ENCODE measurements around the gene GPR108. TPM values are rescaled to one million over a fixed set of nuclear protein-coding genes. Genes with fewer than 3 reads are reported as not detected.
"Not testable (repeated sequence)": the region's sequence is repeated elsewhere in the genome, so short reads cannot be mapped to it uniquely, and the experiment has no call there.

The GPR108 gene
- total and polyA plus RNA-seq, 2 experiments from 2014 or later: 66.6 to 120 TPM

- Histone ChIP-seq H3K9me3 (ENCODE audit: low read depth) (no peaks in the 10 kb centered on the region), H3K27ac (no peak overlapping the region), H3K4me1 (ENCODE audit: insufficient read depth) (no peaks in the 10 kb centered on the region), H3K9me2 (replicated peaks; ENCODE audit: insufficient read depth) (no peaks in the 10 kb centered on the region), H3K4me3 (no peak overlapping the region), H4K20me1 (ENCODE audit: insufficient read depth, poor library complexity, severe bottlenecking) (no peaks in the 10 kb centered on the region), H2AFZ (no peak overlapping the region), H3K36me3 (replicated peaks; ENCODE audit: insufficient read depth, low read depth) (no peaks in the 10 kb centered on the region), H3K79me2 (no peaks in the 10 kb centered on the region), H3K27me3 (no peaks in the 10 kb centered on the region), H3K4me2 (no peak overlapping the region)
- DNase-seq (ENCODE audit: low spot score): no peak
- WGBS (ENCODE audit: low lambda C conversion rate, missing lambda C conversion rate): 91% methylated on average over 2 of the region's 2 CpGs
- no peak for TF ChIP-seq EZH2phosphoT487 (IDR thresholded peaks at IDR 0.05; ENCODE audit: low read depth, severe bottlenecking, unreplicated experiment)
- no peak for TF ChIP-seq EZH2 (IDR thresholded peaks at IDR 0.05; ENCODE audit: borderline replicate concordance)
- TF ChIP-seq CTCF (IDR thresholded peaks at IDR 0.05; ENCODE audit: poor library complexity): no peak
Observed at GRCh38 chr19:6777434-6777833, 40.1 kb upstream of the GPR108 start.

GRCh38 chr19:6776999-6777398 is 39.6 kb upstream of the GPR108 start:
- H3K4me1 ChIP-seq (ENCODE audit: insufficient read depth): no peaks in the 10 kb centered on the region
- H3K27me3 ChIP-seq: no peaks in the 10 kb centered on the region
- H3K79me2 ChIP-seq: no peaks in the 10 kb centered on the region
- TF ChIP-seq EZH2phosphoT487 (IDR thresholded peaks at IDR 0.05; ENCODE audit: low read depth, severe bottlenecking, unreplicated experiment) (no peak), CTCF (IDR thresholded peaks at IDR 0.05; ENCODE audit: poor library complexity) (no peak)
- no peak overlapping the region for H3K4me2 ChIP-seq
- H3K27ac ChIP-seq: no peak overlapping the region
- H2AFZ ChIP-seq: no peak overlapping the region
- no peak overlapping the region for H3K4me3 ChIP-seq
- H4K20me1 ChIP-seq (ENCODE audit: insufficient read depth, poor library complexity, severe bottlenecking): no peaks in the 10 kb centered on the region
- H3K9me3 ChIP-seq (ENCODE audit: low read depth): no peaks in the 10 kb centered on the region
- H3K9me2 ChIP-seq (replicated peaks; ENCODE audit: insufficient read depth): no peaks in the 10 kb centered on the region
- no peak for DNase-seq (ENCODE audit: low spot score)
- H3K36me3 ChIP-seq (replicated peaks; ENCODE audit: insufficient read depth, low read depth): no peaks in the 10 kb centered on the region
- 97% methylated on average over 4 of the region's 4 CpGs for WGBS (ENCODE audit: low lambda C conversion rate, missing lambda C conversion rate)

- H3K79me2 ChIP-seq; H3K27ac ChIP-seq; H3K9me3 ChIP-seq (ENCODE audit: low read depth); H2AFZ ChIP-seq; H3K9me2 ChIP-seq (replicated peaks; ENCODE audit: insufficient read depth); H3K4me2 ChIP-seq; H3K36me3 ChIP-seq (replicated peaks; ENCODE audit: insufficient read depth, low read depth); H3K4me1 ChIP-seq (ENCODE audit: insufficient read depth); H3K27me3 ChIP-seq; H3K4me3 ChIP-seq; H4K20me1 ChIP-seq (ENCODE audit: insufficient read depth, poor library complexity, severe bottlenecking); DNase-seq (ENCODE audit: low spot score): not testable (repeated sequence)
Observed at GRCh38 chr19:6776045-6776444, 38.7 kb upstream of the GPR108 start.

- H4K20me1 ChIP-seq (ENCODE audit: insufficient read depth, poor library complexity, severe bottlenecking): no peaks in the 10 kb centered on the region
- no peak overlapping the region for H2AFZ ChIP-seq
- TF ChIP-seq EZH2phosphoT487 (IDR thresholded peaks at IDR 0.05; ENCODE audit: low read depth, severe bottlenecking, unreplicated experiment) (no peak), CTCF (IDR thresholded peaks at IDR 0.05; ENCODE audit: poor library complexity) (no peak), EZH2 (IDR thresholded peaks at IDR 0.05; ENCODE audit: borderline replicate concordance) (no peak)
- no peak overlapping the region for H3K27ac ChIP-seq
- DNase-seq (ENCODE audit: low spot score): no peak
- no peaks in the 10 kb centered on the region for H3K9me3 ChIP-seq (ENCODE audit: low read depth)
- H3K9me2 ChIP-seq (replicated peaks; ENCODE audit: insufficient read depth): no peaks in the 10 kb centered on the region
- no peak overlapping the region for H3K4me3 ChIP-seq
- WGBS (ENCODE audit: low lambda C conversion rate, missing lambda C conversion rate): 81% methylated on average over 11 of the region's 11 CpGs
- H3K36me3 ChIP-seq (replicated peaks; ENCODE audit: insufficient read depth, low read depth): no peaks in the 10 kb centered on the region
- no peak overlapping the region for H3K4me2 ChIP-seq
- no peaks in the 10 kb centered on the region for H3K79me2 ChIP-seq
- H3K27me3 ChIP-seq: no peaks in the 10 kb centered on the region
- H3K4me1 ChIP-seq (ENCODE audit: insufficient read depth): no peaks in the 10 kb centered on the region
Observed at GRCh38 chr19:6774821-6775707, 37.7 kb upstream of the GPR108 start.

Data from hepatocyte (in vitro differentiated cells).